ENCODE data around the gene ADAM17.

DNA sequence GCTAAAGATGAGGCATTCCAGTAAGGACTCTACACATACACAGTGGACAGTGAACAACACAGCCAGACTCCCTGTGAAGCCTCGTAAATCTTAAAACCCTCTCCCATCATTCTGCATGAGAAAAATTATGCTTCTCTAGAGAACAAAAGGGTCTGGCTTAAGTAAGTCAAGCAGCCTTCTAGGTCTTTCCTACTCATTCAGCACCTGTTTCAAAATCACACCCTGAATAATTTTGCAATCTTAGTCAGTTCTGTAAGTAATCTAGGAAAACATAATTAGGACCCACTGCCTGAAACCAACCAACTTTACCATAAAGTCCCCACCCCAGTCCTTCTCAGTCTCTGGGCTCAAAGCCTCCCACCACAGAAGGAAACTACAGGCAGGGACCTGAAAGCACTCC, 61.5 kb downstream of the ADAM17 start:
- TF ChIP-seq, protein P1, sequence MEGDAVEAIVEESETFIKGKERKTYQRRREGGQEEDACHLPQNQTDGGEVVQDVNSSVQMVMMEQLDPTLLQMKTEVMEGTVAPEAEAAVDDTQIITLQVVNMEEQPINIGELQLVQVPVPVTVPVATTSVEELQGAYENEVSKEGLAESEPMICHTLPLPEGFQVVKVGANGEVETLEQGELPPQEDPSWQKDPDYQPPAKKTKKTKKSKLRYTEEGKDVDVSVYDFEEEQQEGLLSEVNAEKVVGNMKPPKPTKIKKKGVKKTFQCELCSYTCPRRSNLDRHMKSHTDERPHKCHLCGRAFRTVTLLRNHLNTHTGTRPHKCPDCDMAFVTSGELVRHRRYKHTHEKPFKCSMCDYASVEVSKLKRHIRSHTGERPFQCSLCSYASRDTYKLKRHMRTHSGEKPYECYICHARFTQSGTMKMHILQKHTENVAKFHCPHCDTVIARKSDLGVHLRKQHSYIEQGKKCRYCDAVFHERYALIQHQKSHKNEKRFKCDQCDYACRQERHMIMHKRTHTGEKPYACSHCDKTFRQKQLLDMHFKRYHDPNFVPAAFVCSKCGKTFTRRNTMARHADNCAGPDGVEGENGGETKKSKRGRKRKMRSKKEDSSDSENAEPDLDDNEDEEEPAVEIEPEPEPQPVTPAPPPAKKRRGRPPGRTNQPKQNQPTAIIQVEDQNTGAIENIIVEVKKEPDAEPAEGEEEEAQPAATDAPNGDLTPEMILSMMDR (IDR thresholded peaks at IDR 0.05): no peak
- no peak for TF ChIP-seq POLR2A (IDR thresholded peaks at IDR 0.05; ENCODE audit: low read depth)

Data from esophagus muscularis mucosa (tissue), 3 donors.